ENCODE results near the gene SIT1.
"Not testable (repeated sequence)": the region's sequence is repeated elsewhere in the genome, so short reads cannot be mapped to it uniquely, and the experiment has no call there.

The SIT1 gene

GRCh38 chr9:35649431-35650340, 1.0 kb downstream of the SIT1 start:
- no peaks in the 10 kb centered on the region for H3K9me3 ChIP-seq (ENCODE audit: insufficient read depth, low read depth, low read length)
- H2AFZ ChIP-seq (ENCODE audit: low read length): peak overlapping the region; percentile 48
- peak overlapping the region; percentile 85 for H3K9ac ChIP-seq (ENCODE audit: low read depth, low read length, poor library complexity, severe bottlenecking)
- peaks cover 6% of the 10 kb centered on the region for H4K20me1 ChIP-seq (ENCODE audit: insufficient read depth, low read length, poor library complexity, severe bottlenecking)
- H3K4me3 ChIP-seq (ENCODE audit: low read length, poor library complexity, severe bottlenecking): peak overlapping the region; percentile 80
- no peak for TF ChIP-seq EZH2phosphoT487 (IDR thresholded peaks at IDR 0.05; ENCODE audit: borderline replicate concordance)
- TF ChIP-seq CTCF (conservative IDR thresholded peaks at IDR 0.05; ENCODE audit: low read length): no peak
- peaks cover 59% of the 10 kb centered on the region for H3K79me2 ChIP-seq (ENCODE audit: insufficient read depth, low read length)
- no peaks in the 10 kb centered on the region for H3K9me2 ChIP-seq (replicated peaks; ENCODE audit: low read depth, low read length)
- peaks cover 47% of the 10 kb centered on the region for H3K4me1 ChIP-seq (ENCODE audit: insufficient read depth, low read length, poor library complexity, severe bottlenecking)
- H3F3A ChIP-seq (ENCODE audit: low read depth): peaks cover 8% of the 10 kb centered on the region; the same call in 1 of the 2 replicates
- peak overlapping the region; percentile 98 for H3K4me2 ChIP-seq (ENCODE audit: low read depth, low read length, poor library complexity, severe bottlenecking)
- no peaks in the 10 kb centered on the region for H3K27me3 ChIP-seq (ENCODE audit: insufficient read depth, low read length, poor library complexity, severe bottlenecking)
- H3K36me3 ChIP-seq (ENCODE audit: insufficient read depth, low read length): no peaks in the 10 kb centered on the region

- peaks cover 8% of the 10 kb centered on the region; the same call in 1 of the 2 replicates for H3F3A ChIP-seq (ENCODE audit: low read depth)
- no peaks in the 10 kb centered on the region for H3K27me3 ChIP-seq (ENCODE audit: insufficient read depth, low read length, poor library complexity, severe bottlenecking)
- peak overlapping the region; percentile 85 for H3K9ac ChIP-seq (ENCODE audit: low read depth, low read length, poor library complexity, severe bottlenecking)
- TF ChIP-seq CTCF (conservative IDR thresholded peaks at IDR 0.05; ENCODE audit: low read length): peak; percentile 78
- TF ChIP-seq EZH2phosphoT487 (IDR thresholded peaks at IDR 0.05; ENCODE audit: borderline replicate concordance): no peak
- H3K79me2 ChIP-seq (ENCODE audit: insufficient read depth, low read length): peaks cover 61% of the 10 kb centered on the region
- peaks cover 41% of the 10 kb centered on the region for H3K4me1 ChIP-seq (ENCODE audit: insufficient read depth, low read length, poor library complexity, severe bottlenecking)
- no peaks in the 10 kb centered on the region for H3K9me3 ChIP-seq (ENCODE audit: insufficient read depth, low read depth, low read length)
- peak overlapping the region; percentile 70 for H2AFZ ChIP-seq (ENCODE audit: low read length)
- H4K20me1 ChIP-seq (ENCODE audit: insufficient read depth, low read length, poor library complexity, severe bottlenecking): peaks cover 6% of the 10 kb centered on the region
- H3K36me3 ChIP-seq (ENCODE audit: insufficient read depth, low read length): no peaks in the 10 kb centered on the region
- H3K4me2 ChIP-seq (ENCODE audit: low read depth, low read length, poor library complexity, severe bottlenecking): peak overlapping the region; percentile 98
- H3K4me3 ChIP-seq (ENCODE audit: low read length, poor library complexity, severe bottlenecking): peak overlapping the region; percentile 80
- H3K9me2 ChIP-seq (replicated peaks; ENCODE audit: low read depth, low read length): no peaks in the 10 kb centered on the region
Measured at GRCh38 chr9:35646533-35647265, 4.0 kb downstream of the SIT1 start.

- peaks cover 36% of the 10 kb centered on the region for H3K4me1 ChIP-seq (ENCODE audit: insufficient read depth, low read length, poor library complexity, severe bottlenecking)
- peak overlapping the region; percentile 80 for H3K4me3 ChIP-seq (ENCODE audit: low read length, poor library complexity, severe bottlenecking)
- H2AFZ ChIP-seq (ENCODE audit: low read length): peak overlapping the region; percentile 70
- no peaks in the 10 kb centered on the region for H3K27me3 ChIP-seq (ENCODE audit: insufficient read depth, low read length, poor library complexity, severe bottlenecking)
- TF ChIP-seq CTCF (conservative IDR thresholded peaks at IDR 0.05; ENCODE audit: low read length): no peak
- TF ChIP-seq EZH2phosphoT487 (IDR thresholded peaks at IDR 0.05; ENCODE audit: borderline replicate concordance): no peak
- no peaks in the 10 kb centered on the region for H3K9me3 ChIP-seq (ENCODE audit: insufficient read depth, low read depth, low read length)
- peaks cover 8% of the 10 kb centered on the region; the same call in 1 of the 2 replicates for H3F3A ChIP-seq (ENCODE audit: low read depth)
- peak overlapping the region; percentile 98 for H3K4me2 ChIP-seq (ENCODE audit: low read depth, low read length, poor library complexity, severe bottlenecking)
- peak overlapping the region; percentile 85 for H3K9ac ChIP-seq (ENCODE audit: low read depth, low read length, poor library complexity, severe bottlenecking)
- peaks cover 55% of the 10 kb centered on the region for H3K79me2 ChIP-seq (ENCODE audit: insufficient read depth, low read length)
- no peaks in the 10 kb centered on the region for H3K36me3 ChIP-seq (ENCODE audit: insufficient read depth, low read length)
- no peaks in the 10 kb centered on the region for H3K9me2 ChIP-seq (replicated peaks; ENCODE audit: low read depth, low read length)
- peaks cover 6% of the 10 kb centered on the region for H4K20me1 ChIP-seq (ENCODE audit: insufficient read depth, low read length, poor library complexity, severe bottlenecking)
Measured at GRCh38 chr9:35646153-35646532, 4.6 kb downstream of the SIT1 start.

- Histone ChIP-seq H3K9ac (ENCODE audit: low read depth, low read length, poor library complexity, severe bottlenecking) (peak overlapping the region; percentile 85), H3K79me2 (ENCODE audit: insufficient read depth, low read length) (peaks cover 51% of the 10 kb centered on the region), H3K4me3 (ENCODE audit: low read length, poor library complexity, severe bottlenecking) (peak overlapping the region; percentile 80), H2AFZ (ENCODE audit: low read length) (peak overlapping the region; percentile 70; the same call in 1 of the 2 replicates), H3K4me2 (ENCODE audit: low read depth, low read length, poor library complexity, severe bottlenecking) (peak overlapping the region; percentile 98), H3K4me1 (ENCODE audit: insufficient read depth, low read length, poor library complexity, severe bottlenecking) (peaks cover 31% of the 10 kb centered on the region)
- not testable (repeated sequence) for H3K27me3 ChIP-seq (ENCODE audit: insufficient read depth, low read length, poor library complexity, severe bottlenecking); H4K20me1 ChIP-seq (ENCODE audit: insufficient read depth, low read length, poor library complexity, severe bottlenecking); H3K9me2 ChIP-seq (replicated peaks; ENCODE audit: low read depth, low read length); H3F3A ChIP-seq (ENCODE audit: low read depth); H3K9me3 ChIP-seq (ENCODE audit: insufficient read depth, low read depth, low read length); H3K36me3 ChIP-seq (ENCODE audit: insufficient read depth, low read length)
Measured at GRCh38 chr9:35645736-35646135, 5.0 kb downstream of the SIT1 start.
